SK-N-SH (cell line): ENCODE data around the gene RASL12.

Experiments
- EZH2phosphoT487 ChIP-seq: fragments of 200-600 bp; sonication (generic); IDR thresholded peaks from 2 replicates; pipeline ENCODE4 v1.6.1; 2017; ENCODE audit warnings: low read depth, mixed run types, mild to moderate bottlenecking, antibody characterized with exemption, moderate library complexity, borderline replicate concordance
- FOXM1 ChIP-seq: IDR thresholded peaks from 2 replicates; pipeline ENCODE4 v1.4.0; 2012; ENCODE audit warnings: low read depth, mild to moderate bottlenecking
- GABPA ChIP-seq: IDR thresholded peaks from 2 replicates; pipeline ENCODE4 v1.4.0; 2012; ENCODE audit warnings: low read depth, mild to moderate bottlenecking
- JUND ChIP-seq: IDR thresholded peaks from 2 replicates; pipeline ENCODE4 v1.4.0; 2012
- MXI1 ChIP-seq: IDR thresholded peaks from 2 replicates; pipeline ENCODE4 v1.6.1; 2012; ENCODE audit warnings: mild to moderate bottlenecking, low read depth, low read length, improper control_type of control experiment
- NRF1 ChIP-seq: IDR thresholded peaks from 2 replicates; pipeline ENCODE4 v1.6.1; 2012; ENCODE audit warnings: low read depth, mild to moderate bottlenecking, low read length
- POLR2AphosphoS5 ChIP-seq: IDR thresholded peaks from 2 replicates; pipeline ENCODE4 v1.6.1; 2012; ENCODE audit warnings: low read depth, low read length
- RCOR1 ChIP-seq: fragments of 150-350 bp; IDR thresholded peaks from 2 replicates; pipeline ENCODE4 v1.6.1; 2017; ENCODE audit warnings: antibody characterized with exemption, low read length
- RFX5 ChIP-seq: IDR thresholded peaks from 2 replicates; pipeline ENCODE4 v1.6.1; 2012; ENCODE audit warnings: mild to moderate bottlenecking, improper control_type of control experiment, low read length
- SMC3 ChIP-seq: IDR thresholded peaks from 2 replicates; pipeline ENCODE4 v1.6.1; 2012; ENCODE audit warnings: low read depth, low read length, improper control_type of control experiment
- TAF1 ChIP-seq: IDR thresholded peaks from 2 replicates; pipeline ENCODE4 v1.6.1; 2012; ENCODE audit warnings: low read depth, mild to moderate bottlenecking, low read length, moderate library complexity, borderline replicate concordance
- TCF12 ChIP-seq: IDR thresholded peaks from 2 replicates; pipeline ENCODE4 v1.4.0; 2012
- TF ChIP-seq, protein P1 (sequence below): fragments of 200-600 bp; sonication (generic); IDR thresholded peaks from 2 replicates; pipeline ENCODE4 v1.6.1; 2017; ENCODE audit warnings: antibody characterized with exemption, mild to moderate bottlenecking, moderate library complexity
- TF ChIP-seq, protein P2 (sequence below): IDR thresholded peaks from 2 replicates; pipeline ENCODE4 v1.4.0; 2012; ENCODE audit warnings: low read depth

DNA sequence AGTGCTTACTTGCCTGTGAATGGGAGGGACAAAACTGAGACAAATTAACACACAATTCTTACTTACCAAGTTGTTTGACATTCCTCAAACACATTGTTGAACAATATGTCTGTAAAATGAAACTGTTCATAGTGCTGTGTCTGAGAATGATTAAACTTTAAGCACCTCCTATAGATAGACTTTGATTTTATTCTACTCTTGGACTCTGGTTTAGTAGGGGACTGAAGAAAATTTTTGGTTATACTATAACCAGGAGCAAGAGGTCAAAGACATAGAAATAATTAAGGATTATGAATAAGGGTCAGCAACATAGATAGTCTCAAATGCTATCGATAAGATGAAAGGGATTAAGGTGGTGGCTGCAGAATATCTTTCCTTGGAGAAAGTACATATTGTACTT lies 30.5 kb downstream of the RASL12 start:
- TF ChIP-seq, protein P1, sequence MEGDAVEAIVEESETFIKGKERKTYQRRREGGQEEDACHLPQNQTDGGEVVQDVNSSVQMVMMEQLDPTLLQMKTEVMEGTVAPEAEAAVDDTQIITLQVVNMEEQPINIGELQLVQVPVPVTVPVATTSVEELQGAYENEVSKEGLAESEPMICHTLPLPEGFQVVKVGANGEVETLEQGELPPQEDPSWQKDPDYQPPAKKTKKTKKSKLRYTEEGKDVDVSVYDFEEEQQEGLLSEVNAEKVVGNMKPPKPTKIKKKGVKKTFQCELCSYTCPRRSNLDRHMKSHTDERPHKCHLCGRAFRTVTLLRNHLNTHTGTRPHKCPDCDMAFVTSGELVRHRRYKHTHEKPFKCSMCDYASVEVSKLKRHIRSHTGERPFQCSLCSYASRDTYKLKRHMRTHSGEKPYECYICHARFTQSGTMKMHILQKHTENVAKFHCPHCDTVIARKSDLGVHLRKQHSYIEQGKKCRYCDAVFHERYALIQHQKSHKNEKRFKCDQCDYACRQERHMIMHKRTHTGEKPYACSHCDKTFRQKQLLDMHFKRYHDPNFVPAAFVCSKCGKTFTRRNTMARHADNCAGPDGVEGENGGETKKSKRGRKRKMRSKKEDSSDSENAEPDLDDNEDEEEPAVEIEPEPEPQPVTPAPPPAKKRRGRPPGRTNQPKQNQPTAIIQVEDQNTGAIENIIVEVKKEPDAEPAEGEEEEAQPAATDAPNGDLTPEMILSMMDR: no peak
- TF ChIP-seq JUND (no peak), TAF1 (no peak), MXI1 (no peak), POLR2AphosphoS5 (no peak), RCOR1 (no peak), RFX5 (no peak), SMC3 (no peak), EZH2phosphoT487 (no peak), NRF1 (no peak), FOXM1 (no peak), TCF12 (no peak), GABPA (no peak)
- TF ChIP-seq, protein P2, sequence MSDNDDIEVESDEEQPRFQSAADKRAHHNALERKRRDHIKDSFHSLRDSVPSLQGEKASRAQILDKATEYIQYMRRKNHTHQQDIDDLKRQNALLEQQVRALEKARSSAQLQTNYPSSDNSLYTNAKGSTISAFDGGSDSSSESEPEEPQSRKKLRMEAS: no peak
